DMS153 treated with DMSO at 0.1 percent for 48 hours (cell line): ENCODE results near the gene NPR3.
"Not testable (repeated sequence)": the region's sequence is repeated elsewhere in the genome, so short reads cannot be mapped to it uniquely, and the experiment has no call there.

ENCODE experiments used
- DNase-seq: peaks from one replicate; lab custom pipeline; 2025; ENCODE audit not compliant: unreplicated experiment; lab: John Stamatoyannopoulos, UW

The NPR3 gene

DNA sequence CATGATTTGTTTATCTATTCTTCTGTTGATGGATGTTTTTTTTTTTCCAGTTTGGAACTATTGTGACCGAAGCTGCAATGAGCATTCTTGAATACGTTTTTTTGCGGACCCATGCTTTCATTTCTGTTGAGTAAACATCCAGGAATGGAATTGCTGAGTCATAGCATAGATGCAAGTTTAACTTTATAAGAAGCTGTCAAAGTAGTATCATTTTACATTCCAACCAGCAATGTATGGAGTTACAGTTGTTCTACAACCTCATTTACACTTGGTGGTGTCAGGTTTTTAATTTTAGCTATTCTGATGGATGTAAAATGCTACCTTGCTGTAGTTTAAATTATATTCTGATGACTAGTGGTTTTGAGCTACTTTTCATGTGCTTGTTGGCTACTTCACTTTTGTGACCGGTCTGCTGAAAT is 49.0 kb downstream of the NPR3 start:
- no peak for DNase-seq

- no peak for DNase-seq
Observed at GRCh38 chr5:32765266-32765665, 54.1 kb downstream of the NPR3 start.

DNA sequence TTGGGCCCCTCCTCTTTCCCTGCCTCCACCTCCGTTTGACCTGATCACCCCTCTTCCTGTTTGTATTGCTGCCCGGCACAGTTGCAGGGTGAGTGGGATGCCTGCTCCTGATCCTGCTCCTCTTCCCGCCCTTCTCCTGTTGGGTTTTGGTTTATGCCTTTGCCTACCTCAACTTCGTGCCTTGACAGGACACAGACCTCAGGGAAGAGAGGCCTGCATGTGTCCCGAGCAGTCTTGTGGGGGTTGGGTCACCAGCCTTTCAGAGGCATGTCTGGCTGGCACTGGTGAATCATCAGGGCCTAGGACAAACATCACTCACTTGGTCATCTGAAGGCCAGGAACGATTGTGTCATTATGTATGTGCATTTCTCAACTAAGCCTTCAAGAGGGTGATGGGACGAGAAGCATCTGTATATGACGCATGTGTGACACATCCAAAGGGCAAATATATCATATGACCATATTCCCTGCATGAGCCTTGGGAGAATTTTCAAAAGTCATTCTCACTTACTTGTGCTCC is 56.9 kb downstream of the NPR3 start:
- DNase-seq, result no peak

- no peak for DNase-seq
Observed at GRCh38 chr5:32769711-32770110, 58.6 kb downstream of the NPR3 start.

GRCh38 chr5:32770444-32770843 is 59.3 kb downstream of the NPR3 start:
- DNase-seq, result no peak

DNA sequence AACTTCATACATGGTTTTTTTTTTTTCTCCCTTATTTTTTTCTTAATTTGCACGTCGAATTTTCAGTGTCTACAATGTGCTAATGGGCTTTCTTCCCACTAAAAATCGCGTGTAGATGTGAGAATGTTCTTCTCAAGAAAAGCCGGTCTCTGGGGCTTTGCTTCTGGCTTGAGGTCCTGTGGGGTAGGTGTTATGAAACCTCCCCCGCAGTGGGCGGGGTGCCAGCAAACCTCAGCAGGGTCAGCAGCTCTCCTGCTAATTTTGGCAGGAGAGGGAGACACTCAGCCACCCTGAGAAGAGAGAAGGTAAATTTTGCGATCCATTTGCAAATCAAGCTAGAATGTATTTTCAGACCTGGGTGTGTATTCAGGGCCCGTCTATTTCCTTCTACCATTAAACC is 59.9 kb downstream of the NPR3 start:
- DNase-seq, result no peak

GRCh38 chr5:32773944-32774343 is 62.8 kb downstream of the NPR3 start:
- no peak for DNase-seq

DNA sequence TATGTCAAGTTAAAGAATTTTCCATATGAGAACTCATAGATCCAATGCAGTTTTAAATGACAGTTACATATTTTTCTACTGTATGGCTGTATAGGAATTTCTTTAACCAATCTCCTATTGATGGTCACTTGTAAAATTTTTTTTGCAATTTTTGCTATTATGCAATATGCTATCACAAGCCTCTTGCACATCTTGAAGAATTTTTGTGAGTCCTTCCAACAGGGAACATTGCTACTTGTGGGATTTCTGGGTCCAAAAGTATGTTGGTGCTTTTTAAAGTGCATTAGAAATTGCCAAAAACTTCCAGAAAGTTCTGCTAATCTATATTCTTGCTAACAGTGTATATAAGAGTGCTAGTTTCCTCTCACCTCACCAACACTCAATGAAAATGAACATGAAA is 65.1 kb downstream of the NPR3 start:
- DNase-seq, result no peak

GRCh38 chr5:32777222-32777621 is 66.1 kb downstream of the NPR3 start:
- DNase-seq, result no peak

DNA sequence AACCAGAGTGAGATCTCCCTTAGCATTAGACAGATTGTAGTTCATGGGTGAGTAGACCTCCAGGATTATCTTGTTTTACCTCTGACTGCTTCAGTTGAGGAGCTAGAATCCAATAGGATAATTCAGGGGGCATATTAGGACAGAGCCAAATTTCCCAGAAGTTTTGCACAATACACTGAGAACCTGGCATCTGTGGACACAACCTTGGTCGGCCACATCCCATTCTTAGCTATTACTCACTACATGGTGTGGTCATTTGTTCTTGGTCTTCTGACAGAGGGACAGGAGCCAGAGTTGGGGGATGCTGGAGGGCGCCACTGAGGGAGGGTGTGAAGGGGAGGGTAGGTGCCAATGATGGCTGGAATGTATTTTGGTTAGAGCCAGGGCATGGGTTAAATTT is 66.6 kb downstream of the NPR3 start:
- no peak for DNase-seq

GRCh38 chr5:32778403-32778802 is 67.3 kb downstream of the NPR3 start:
- no peak for DNase-seq

GRCh38 chr5:32779754-32780415 is 68.8 kb downstream of the NPR3 start:
- no peak for DNase-seq

DNA sequence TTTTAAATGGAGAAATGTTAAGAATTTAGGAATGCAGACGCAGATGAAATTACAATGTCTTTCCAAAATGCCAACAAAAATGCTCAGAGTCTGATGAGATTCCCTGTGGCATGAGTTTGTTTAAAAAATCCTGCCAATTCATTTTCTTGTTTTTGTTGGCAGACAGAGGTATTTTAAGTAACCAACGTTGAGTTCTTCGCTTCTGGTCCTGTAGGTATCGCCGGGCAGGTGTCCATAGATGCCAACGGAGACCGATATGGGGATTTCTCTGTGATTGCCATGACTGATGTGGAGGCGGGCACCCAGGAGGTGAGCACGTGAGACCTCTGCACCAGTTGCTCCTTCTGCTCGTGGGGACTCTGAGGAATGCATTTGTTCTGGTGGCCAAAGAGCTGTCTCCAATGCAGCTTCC is 69.4 kb downstream of the NPR3 start:
- DNase-seq, result no peak

DNA sequence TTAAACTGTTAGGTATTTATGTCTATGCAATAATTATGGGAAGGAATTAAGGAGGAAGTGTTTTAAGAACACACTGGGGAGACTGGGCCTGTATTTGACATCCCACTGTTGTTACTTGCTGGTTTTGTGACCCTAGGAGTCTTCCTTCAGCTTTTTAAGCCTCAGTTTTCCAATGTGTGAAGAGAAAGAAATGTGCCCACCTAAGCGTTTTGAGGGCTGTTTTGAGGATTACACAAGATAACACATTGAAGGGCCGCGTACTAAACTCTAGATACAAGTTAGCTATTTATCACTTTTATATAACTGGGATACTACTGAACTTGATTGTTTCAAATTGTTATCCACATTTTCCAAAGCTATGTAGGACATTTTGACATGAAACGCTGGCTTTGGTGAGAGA is 72.5 kb downstream of the NPR3 start:
- no peak for DNase-seq

DNA sequence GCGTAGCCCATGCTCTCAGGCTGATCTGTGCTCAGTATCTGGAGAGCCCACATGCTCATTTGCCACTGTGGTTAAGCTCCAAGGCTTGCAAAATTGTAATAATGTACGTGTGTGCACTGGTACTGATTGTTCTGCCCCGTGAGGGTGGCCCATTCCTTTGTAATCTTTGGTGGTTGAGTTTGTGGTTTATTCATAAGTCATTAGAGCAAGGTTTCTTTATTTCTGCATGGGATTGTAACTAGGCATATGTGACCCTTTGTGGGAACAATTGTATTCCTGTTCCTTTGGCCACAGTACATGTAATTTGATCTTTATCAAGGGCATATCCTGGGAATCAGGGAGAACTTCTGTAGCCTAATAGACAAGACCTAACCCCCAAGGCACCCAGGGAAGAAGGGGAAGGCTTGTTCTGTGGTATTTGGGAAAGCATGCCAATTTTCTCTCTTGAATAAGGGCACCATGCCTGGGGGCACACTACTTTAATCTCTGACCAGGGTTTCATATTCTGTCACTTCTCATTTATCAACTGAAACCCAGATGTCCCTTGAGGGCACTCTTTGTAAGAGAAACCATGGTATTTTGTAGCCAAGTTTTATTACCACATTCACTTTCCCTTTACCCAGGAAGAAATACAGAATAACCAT is 74.6 kb downstream of the NPR3 start:
- no peak for DNase-seq

- no peak for DNase-seq
Observed at GRCh38 chr5:32786311-32786710, 75.2 kb downstream of the NPR3 start.

DNA sequence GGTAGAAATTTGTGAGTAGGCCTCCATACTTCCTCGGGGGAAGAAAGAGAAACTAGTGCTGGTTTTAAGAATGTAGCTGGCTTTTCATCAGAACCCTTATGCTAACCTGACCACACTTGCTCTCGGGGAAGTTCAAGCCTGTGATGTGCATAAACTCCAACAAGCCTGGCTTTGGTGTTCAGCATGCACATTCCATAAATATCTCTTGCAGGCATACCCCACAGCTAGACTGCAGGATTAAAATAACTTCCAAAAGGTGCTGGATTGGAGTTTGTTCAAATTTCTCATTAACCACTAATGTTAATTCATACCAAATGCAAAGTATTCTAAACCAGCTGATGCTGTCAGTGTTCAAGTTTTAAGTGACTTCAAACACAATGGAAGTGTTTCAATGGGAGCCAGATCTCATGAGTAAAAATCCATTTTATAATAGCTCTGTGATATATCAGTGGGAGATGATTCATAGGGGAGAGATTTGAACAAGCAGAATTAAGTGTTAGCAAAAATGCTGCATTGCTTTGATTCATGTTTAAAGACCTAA is 79.4 kb downstream of the NPR3 start:
- DNase-seq, result no peak

DNA sequence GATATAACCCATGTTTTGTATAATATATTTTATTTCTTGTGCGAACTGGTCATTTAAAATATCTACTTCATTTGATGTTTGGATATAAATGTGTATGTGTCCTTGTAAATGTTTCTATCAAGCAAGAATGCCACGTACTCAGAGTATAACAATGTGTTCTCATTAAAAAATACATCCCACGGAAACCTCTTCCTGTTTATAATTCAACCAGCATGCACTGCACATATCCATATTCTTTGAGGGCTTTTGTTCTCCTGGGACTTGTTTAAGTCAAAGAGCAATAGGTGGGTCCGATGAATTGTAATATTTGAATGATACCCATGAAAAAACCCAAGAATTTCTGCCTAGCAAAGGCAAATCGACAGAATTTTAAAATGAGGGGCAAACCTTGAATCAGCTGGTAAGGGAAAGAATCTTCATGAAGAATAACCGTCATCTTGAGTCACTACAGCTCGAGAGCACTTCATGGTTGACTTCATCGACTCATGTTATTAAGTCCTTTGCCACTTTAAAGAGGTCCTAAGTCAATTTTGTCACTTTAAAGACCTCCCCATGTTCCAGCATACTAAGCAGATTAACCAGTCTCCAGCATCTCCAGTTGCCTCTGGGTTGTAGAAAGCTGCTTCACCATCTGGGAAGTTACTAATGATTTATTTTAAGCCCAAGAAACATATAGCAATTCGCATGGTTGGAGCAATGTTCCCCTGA is 80.6 kb downstream of the NPR3 start:
- DNase-seq, result no peak

DNA sequence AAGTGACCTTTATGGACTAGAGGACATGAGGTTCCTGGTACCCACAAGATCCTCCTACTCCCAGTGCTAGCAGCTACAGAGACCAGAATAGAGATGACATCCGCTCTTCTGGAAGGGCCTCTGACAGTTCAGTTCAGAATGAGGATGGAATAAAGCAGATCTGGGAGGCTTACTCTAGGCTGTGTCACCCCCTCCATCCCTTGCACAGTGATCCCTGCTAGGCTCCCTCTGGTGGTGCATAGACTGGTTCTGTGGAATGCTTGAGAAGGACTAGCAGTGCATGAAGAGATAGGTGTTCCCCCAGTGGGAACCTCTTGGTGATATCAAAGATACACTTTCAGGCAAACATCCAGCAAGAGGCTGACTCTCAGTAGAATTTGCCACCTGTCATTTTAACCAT is 83.0 kb downstream of the NPR3 start:
- DNase-seq, result no peak

- DNase-seq, result no peak
Observed at GRCh38 chr5:32802764-32803163, 91.6 kb downstream of the NPR3 start.

GRCh38 chr5:32803656-32804055 is 92.5 kb downstream of the NPR3 start:
- no peak for DNase-seq

GRCh38 chr5:32805462-32805861 is 94.3 kb downstream of the NPR3 start:
- not testable (repeated sequence) for DNase-seq
